ENCODE results near the gene GRAMD2A.

DNA sequence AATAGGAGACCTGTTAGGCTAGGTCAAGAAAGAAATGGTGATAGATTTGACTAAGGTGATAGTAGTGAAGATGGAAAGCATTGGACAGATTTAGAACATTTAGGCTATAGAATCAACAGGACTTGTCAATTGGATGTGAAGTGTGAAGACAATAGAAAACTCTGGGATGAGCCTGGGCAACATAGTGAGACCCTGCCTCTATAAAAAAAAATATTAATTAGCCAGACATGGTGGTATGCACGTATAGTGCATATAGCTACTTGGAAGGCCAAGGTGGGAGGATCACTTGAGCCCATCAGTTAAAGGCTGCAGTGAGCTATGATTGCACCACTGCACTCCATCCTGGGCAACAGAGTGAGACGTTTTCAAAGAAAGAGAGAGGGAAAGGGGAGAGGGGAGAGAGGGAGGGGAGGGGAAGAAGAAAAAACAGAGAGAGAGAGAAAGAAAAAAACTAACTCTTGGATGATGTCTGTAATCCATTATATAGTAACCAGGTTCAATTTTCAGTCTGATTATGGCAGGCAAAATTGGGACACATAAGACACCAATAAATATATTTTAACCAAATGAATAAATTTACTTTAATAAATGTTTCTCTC is 69.8 kb downstream of the GRAMD2A start:
- TF ChIP-seq EZH2phosphoT487 (IDR thresholded peaks at IDR 0.05; ENCODE audit: insufficient read depth, low read depth), result no peak
- TF ChIP-seq EZH2 (IDR thresholded peaks at IDR 0.05; ENCODE audit: insufficient read depth, poor library complexity, severe bottlenecking), result no peak

All from GM23248 (cell line).